SU-DHL-6 (cell line): ENCODE results near the gene CLDN1.

ENCODE experiments used
- H2AFZ ChIP-seq: fragments of 200-600 bp; sonication (generic); 2 replicates; pipeline ENCODE4 v1.6.1; 2014; ENCODE audit warnings: low read depth, mild to moderate bottlenecking, moderate library complexity, mixed read lengths, antibody characterized with exemption, low read length; ENCODE audit not compliant: severe bottlenecking
- H3F3A ChIP-seq: fragments of 200-600 bp; shearing (Covaris generic); 2 replicates; pipeline ENCODE4 v1.6.0; 2016; ENCODE audit warnings: antibody characterized with exemption, mild to moderate bottlenecking; ENCODE audit not compliant: insufficient read depth
- H3K27ac ChIP-seq: fragments of 200-600 bp; sonication (generic); 2 replicates; pipeline ENCODE4 v1.5.1; 2016; ENCODE audit warnings: low read depth, mild to moderate bottlenecking, low read length, moderate library complexity, mixed read lengths
- H3K27me3 ChIP-seq: fragments of 200-600 bp; sonication (generic), shearing (Covaris generic); 2 replicates; pipeline ENCODE4 v1.6.0; 2014; ENCODE audit warnings: mild to moderate bottlenecking, low read length
- H3K36me3 ChIP-seq: fragments of 200-600 bp; sonication (generic); 2 replicates; pipeline ENCODE4 v1.6.1; 2014; ENCODE audit warnings: mild to moderate bottlenecking, low read length, mixed read lengths
- H3K4me2 ChIP-seq: fragments of 300-600, 200-600 bp; shearing (Covaris generic), sonication (generic); 2 replicates; pipeline ENCODE4 v1.6.0; 2014; ENCODE audit warnings: low read length, low read depth, mild to moderate bottlenecking; ENCODE audit not compliant: poor library complexity, severe bottlenecking
- H3K4me3 ChIP-seq: fragments of 200-600 bp; sonication (generic); 2 replicates; pipeline ENCODE4 v1.5.1; 2014; ENCODE audit warnings: antibody characterized with exemption, low read length, mild to moderate bottlenecking, mixed read lengths; ENCODE audit not compliant: insufficient read depth, poor library complexity, severe bottlenecking
- H3K79me2 ChIP-seq: fragments of 200-600 bp; sonication (generic); 2 replicates; pipeline ENCODE4 v1.6.1; 2014; ENCODE audit warnings: mild to moderate bottlenecking, low read length, moderate library complexity; ENCODE audit not compliant: insufficient read depth
- H3K9ac ChIP-seq: fragments of 200-600 bp; sonication (generic); 2 replicates; pipeline ENCODE4 v1.7.0; 2014; ENCODE audit warnings: mild to moderate bottlenecking, low read length
- H3K9me2 ChIP-seq: fragments of 200-600 bp; sonication (generic); replicated peaks from 2 replicates; pipeline ENCODE4 v1.6.1; 2014; ENCODE audit warnings: low read length; ENCODE audit not compliant: insufficient read depth
- H3K9me3 ChIP-seq: fragments of 200-600 bp; sonication (generic); 2 replicates; pipeline ENCODE4 v1.6.1; 2014; ENCODE audit warnings: low read length, mixed read lengths; ENCODE audit not compliant: insufficient read depth
- H4K20me1 ChIP-seq: fragments of 200-600 bp; sonication (generic); 2 replicates; pipeline ENCODE4 v1.6.1; 2014; ENCODE audit warnings: low read depth, mild to moderate bottlenecking, antibody characterized with exemption, low read length, moderate library complexity, mixed read lengths
- EZH2phosphoT487 ChIP-seq: fragments of 200-600 bp; sonication (generic), shearing (Covaris generic); conservative IDR thresholded peaks from 2 replicates; pipeline ENCODE4 v1.6.1; 2018; ENCODE audit warnings: mild to moderate bottlenecking, antibody characterized with exemption, low read length, moderate library complexity, mixed read lengths
- TF ChIP-seq, protein P1 (sequence below): fragments of 200-600 bp; sonication (generic); IDR thresholded peaks from one replicate; pipeline ENCODE4 v1.5.1; 2017; ENCODE audit warnings: antibody characterized with exemption, mild to moderate bottlenecking, low read length, moderate library complexity; ENCODE audit not compliant: insufficient read depth, poor library complexity, severe bottlenecking

Gene CLDN1

DNA sequence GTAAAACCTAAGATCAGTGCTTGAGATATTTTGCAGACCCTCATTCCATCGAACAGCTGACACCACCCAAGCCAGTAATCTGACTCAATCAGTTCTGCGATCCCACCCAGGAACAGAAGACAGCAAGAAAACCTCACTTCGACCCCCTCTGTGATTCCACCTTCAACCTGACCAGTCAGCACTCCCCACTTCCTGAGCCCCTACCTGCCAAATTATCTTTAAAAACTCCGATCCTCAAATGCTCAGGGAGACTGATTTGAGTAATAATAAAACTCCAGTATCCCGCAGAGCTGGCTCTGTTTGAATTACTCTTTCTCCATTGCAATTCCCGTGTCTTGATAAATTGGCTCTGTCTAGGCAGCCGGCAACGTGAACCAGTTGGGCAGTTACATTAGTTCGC, 40.0 kb upstream of the CLDN1 start:
- Histone ChIP-seq H3K4me2 (no peak overlapping the region), H3K9me2 (no peaks in the 10 kb centered on the region), H3K36me3 (no peaks in the 10 kb centered on the region), H3K27me3 (no peaks in the 10 kb centered on the region), H3K27ac (no peak overlapping the region), H3F3A (no peaks in the 10 kb centered on the region), H4K20me1 (no peaks in the 10 kb centered on the region), H2AFZ (no peak overlapping the region), H3K79me2 (no peaks in the 10 kb centered on the region), H3K9me3 (no peaks in the 10 kb centered on the region), H3K9ac (no peak overlapping the region), H3K4me3 (no peak overlapping the region)
- no peak for TF ChIP-seq EZH2phosphoT487
- TF ChIP-seq, protein P1, sequence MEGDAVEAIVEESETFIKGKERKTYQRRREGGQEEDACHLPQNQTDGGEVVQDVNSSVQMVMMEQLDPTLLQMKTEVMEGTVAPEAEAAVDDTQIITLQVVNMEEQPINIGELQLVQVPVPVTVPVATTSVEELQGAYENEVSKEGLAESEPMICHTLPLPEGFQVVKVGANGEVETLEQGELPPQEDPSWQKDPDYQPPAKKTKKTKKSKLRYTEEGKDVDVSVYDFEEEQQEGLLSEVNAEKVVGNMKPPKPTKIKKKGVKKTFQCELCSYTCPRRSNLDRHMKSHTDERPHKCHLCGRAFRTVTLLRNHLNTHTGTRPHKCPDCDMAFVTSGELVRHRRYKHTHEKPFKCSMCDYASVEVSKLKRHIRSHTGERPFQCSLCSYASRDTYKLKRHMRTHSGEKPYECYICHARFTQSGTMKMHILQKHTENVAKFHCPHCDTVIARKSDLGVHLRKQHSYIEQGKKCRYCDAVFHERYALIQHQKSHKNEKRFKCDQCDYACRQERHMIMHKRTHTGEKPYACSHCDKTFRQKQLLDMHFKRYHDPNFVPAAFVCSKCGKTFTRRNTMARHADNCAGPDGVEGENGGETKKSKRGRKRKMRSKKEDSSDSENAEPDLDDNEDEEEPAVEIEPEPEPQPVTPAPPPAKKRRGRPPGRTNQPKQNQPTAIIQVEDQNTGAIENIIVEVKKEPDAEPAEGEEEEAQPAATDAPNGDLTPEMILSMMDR: no peak

DNA sequence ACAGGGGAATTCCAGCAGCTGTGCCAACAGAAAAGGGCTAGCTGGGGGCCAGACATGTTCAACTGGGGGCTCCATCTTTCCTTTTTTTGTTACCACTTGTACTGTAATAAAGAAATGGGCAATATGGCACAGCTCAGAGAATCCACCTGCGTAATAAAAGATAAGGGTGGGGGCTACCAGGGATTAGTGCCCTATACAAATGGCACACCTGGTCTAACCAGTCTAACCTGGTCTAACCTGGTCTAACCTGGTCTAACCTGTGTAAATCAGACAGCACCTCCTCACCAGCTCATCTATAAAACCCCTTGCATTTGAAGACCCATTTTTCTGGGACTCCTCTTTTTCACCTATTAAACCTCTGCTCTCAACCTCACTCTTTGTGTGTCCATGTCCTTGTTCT, 39.5 kb upstream of the CLDN1 start:
- H3K4me2 ChIP-seq: no peak overlapping the region
- H3K79me2 ChIP-seq: no peaks in the 10 kb centered on the region
- TF ChIP-seq, protein P1: no peak
- no peak for TF ChIP-seq EZH2phosphoT487
- no peak overlapping the region for H3K27ac ChIP-seq
- H3K9ac ChIP-seq: no peak overlapping the region
- no peaks in the 10 kb centered on the region for H3F3A ChIP-seq
- H2AFZ ChIP-seq: no peak overlapping the region
- H3K9me2 ChIP-seq: no peaks in the 10 kb centered on the region
- H4K20me1 ChIP-seq: no peaks in the 10 kb centered on the region
- no peaks in the 10 kb centered on the region for H3K36me3 ChIP-seq
- no peaks in the 10 kb centered on the region for H3K27me3 ChIP-seq
- no peaks in the 10 kb centered on the region for H3K9me3 ChIP-seq
- no peak overlapping the region for H3K4me3 ChIP-seq

DNA sequence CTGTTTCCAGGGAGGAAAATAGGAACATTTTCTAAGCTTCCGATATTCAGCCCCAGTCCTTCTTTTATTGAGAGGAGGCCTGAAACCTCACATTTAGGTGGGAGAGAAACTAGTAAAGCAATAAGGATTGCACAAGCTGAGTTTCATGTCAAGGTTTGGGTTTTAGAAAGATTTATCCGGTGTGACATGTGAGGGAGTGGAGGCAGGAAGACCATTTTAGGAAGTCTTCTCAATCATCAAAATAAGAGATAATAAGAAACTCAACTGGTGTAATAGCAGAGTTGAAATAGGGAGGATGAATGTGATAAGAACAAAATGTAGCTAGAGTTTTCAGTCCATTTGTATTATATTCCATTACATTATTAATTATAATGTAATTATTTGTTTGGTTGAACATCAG, 38.0 kb upstream of the CLDN1 start:
- no peak for TF ChIP-seq EZH2phosphoT487
- TF ChIP-seq, protein P1: no peak
- no peaks in the 10 kb centered on the region for H3K9me3 ChIP-seq

More for the DNA sequence above, 38.0 kb upstream of the CLDN1 start:
- H3K4me3 ChIP-seq: no peak overlapping the region
- H3K4me2 ChIP-seq: no peak overlapping the region
- H3K79me2 ChIP-seq: no peaks in the 10 kb centered on the region
- H3K9ac ChIP-seq: no peak overlapping the region
- H3K36me3 ChIP-seq: no peaks in the 10 kb centered on the region
- no peak overlapping the region for H3K27ac ChIP-seq
- no peaks in the 10 kb centered on the region for H3K9me2 ChIP-seq
- no peaks in the 10 kb centered on the region for H4K20me1 ChIP-seq
- no peaks in the 10 kb centered on the region for H3K27me3 ChIP-seq
- no peaks in the 10 kb centered on the region for H3F3A ChIP-seq
- H2AFZ ChIP-seq: no peak overlapping the region
